ENCODE measurements around the gene ZFHX2. TPM values are rescaled to one million over a fixed set of nuclear protein-coding genes. Genes with fewer than 3 reads are reported as not detected.
"Not testable (repeated sequence)": the region's sequence is repeated elsewhere in the genome, so short reads cannot be mapped to it uniquely, and the experiment has no call there.

Gene ZFHX2
- 9.6 TPM for polyA plus RNA-seq (ENCODE audit: insufficient read length)
- long read RNA-seq, donor 1: 0 reads
- long read RNA-seq, donor 2, partial matches to known transcripts: 0 of 7 reads
- long read RNA-seq, donor 2, other reads (novel, unspliced or antisense): 7 of 7 reads
- long read RNA-seq, donor 3, partial matches to known transcripts: 5 of 19 reads
- long read RNA-seq, donor 3, other reads (novel, unspliced or antisense): 13 of 19 reads
- long read RNA-seq, donor 4: 0 reads
- long read RNA-seq, donor 5, partial matches to known transcripts: 12 of 30 reads
- long read RNA-seq, donor 5, other reads (novel, unspliced or antisense): 18 of 30 reads
- long read RNA-seq, donor 6: 0 reads
- long read RNA-seq, donor 7: 0 reads
- long read RNA-seq, donor 8, partial matches to known transcripts: 0 of 5 reads
- long read RNA-seq, donor 8, other reads (novel, unspliced or antisense): 5 of 5 reads

DNA sequence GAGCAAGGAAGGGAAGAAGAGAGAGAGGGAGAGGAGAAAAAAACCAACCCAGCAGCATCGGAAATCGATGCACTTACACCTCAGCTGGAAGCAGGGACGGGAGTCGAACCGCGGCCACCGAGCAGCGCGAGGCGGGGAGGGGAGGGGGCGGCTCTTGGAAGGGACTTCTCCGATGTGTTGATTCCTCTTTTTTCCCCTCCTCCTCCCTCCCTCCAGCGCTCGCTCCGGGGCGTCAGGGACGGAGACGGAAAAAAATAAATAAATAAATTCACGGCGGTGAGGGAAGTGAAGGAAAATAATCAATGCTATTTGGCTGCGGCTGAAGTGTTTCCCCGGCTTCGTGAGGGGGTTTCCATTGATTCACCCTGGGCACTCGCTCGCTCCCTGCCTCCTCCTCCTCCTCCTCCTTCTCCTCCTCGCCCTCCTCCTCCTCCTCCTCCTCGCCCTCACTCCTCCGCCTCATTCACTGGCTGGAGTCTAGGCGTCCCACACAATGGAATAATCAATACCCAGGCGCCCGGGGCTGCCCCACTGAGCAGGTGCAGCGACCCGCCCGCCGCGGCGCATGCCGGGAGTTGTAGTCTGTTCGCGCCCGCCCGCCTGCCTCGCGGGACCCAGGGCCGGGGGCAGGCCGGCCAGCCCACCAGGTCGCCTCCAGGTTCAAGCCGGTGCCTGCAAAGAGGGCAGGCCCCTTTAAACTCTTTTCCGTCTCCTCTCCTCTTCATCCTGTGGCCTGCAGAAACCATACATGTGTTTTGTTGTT lies at the start of gene ZFHX2:
TSS of gene ZFHX2 (minus strand) at position 500 of the 763 bp plus-strand sequence. CDS start 16,440 bp downstream, outside the sequence.
- DNase-seq: no peak

DNA sequence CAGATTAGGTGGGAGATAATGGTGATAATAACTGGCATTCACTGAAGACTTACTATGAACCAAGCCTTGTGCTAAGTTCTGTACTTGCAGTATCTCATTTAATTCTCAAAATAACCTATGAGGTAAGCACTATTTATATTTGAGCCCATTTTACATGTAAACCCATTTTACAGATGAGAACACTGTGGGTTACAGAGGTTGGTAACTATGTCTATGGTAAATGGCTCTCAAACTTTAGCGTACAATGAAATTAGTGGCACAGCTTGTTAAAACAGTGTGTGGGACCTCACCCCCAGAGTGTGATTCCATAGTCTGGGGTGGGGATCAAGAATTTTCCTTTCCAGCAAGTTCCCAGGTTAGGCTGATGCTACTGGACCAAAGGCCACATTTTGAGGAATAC lies 49.2 kb upstream of the ZFHX2 start:
- no peak for DNase-seq

DNA sequence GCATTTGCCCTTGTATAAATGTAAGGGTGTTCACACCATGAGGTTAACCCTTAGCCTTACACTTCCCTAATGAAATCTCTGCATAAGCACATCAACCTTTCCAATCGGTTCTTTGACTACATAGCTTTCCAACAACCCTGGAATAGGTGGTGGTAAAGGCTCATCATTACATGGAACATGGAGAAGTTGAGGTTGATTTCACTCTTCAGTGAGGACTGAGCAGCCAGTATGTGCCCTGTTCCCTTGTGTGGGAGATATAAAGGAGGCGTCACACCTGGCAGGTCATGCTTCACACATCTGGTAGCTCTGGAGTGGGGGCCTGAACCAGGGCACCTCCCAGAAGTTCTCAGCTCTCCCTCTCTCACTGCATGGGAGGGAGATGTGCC lies 48.8 kb upstream of the ZFHX2 start:
- no peak for DNase-seq

DNA sequence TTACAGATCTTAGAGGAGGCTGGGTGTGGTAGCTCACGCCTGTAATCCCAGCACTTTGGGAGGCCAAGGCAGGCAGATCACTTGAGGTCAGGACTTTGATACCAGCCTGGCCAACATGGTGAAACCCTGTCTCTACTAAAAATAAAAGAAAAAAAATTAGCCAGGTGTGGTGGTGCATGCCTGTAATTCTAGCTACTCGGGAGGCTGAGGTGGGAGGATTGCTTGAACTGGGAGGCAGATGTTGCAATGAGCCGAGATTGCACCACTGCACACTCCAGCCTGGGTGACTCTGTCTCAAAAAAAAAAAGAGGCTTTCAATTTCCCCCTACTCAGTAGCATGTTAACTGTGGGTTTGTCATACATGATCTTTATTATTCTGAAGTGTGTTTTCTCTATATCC lies 42.6 kb upstream of the ZFHX2 start:
- DNase-seq: not testable (repeated sequence)

DNA sequence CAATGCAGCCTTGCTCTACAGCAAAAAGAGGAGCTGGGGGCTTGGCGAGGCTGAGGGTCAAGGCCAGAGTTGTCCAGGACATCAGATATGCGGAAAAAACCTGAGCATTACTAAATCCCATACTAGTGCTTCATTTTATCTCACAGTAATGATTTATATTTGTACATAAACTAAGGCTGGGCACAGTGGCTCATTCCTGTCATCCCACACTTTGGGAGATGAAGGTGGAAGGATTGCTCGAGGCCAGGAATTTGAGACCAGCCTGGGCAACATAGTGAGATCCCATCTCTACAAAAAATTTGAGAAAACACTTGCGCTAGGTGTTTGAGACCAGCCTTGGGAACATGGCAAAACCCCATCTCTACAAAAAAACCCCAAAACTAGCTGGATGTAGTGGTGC lies 38.6 kb upstream of the ZFHX2 start:
- no peak for DNase-seq

DNA sequence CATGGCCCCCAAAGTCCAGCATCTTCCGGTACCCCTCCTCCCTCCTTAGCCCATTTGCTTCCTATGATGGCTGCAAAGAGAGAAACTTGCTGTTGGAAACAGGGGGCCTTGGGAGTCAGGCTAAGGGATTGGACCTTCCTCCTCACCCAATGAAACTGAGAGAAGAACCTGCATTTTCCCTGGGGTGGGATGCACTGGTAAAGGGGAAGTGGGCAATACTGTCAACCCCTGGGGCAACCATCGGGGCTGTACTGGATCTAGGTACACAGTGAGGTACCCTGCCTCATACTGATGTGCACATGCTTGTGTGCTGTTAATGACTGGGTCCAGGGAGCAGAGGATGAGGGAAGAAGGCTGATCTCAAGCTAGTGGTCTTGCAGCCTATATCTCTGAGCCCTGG lies 38.0 kb upstream of the ZFHX2 start:
- DNase-seq: no peak

DNA sequence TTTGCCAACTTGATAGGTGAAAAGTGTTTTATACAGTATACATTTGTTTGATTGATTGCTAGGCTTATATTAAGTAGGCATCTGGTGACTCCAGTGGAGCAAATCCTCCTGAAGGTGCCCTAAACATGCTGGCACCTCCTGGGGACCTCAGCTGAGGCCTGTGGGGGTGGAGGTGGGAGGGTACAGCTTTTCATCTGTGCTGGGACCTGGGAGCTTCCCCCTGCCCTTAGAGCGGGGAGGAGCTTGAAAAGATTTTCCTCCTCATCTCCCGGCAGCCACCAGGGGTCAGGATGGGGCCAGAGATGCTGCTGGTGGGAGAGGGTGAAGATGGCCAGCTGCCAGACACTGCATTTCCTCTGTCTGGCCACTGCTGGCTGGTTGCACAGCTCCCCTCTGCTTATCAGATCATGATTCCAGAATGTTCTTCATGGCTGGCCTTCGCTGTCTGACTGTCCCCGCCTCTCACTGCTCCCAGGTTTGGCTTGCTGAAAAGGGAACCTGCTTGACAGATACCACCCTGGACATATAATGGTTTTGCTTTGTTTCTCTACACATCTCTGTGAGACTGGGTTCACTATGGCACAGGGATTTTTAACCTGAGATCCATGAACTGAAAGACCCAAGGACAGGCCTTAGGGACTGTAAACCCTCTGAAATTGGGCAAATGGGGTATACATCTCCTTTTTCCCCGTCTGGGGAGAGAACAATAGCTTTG lies 37.5 kb upstream of the ZFHX2 start:
- DNase-seq: peak; percentile 91

DNA sequence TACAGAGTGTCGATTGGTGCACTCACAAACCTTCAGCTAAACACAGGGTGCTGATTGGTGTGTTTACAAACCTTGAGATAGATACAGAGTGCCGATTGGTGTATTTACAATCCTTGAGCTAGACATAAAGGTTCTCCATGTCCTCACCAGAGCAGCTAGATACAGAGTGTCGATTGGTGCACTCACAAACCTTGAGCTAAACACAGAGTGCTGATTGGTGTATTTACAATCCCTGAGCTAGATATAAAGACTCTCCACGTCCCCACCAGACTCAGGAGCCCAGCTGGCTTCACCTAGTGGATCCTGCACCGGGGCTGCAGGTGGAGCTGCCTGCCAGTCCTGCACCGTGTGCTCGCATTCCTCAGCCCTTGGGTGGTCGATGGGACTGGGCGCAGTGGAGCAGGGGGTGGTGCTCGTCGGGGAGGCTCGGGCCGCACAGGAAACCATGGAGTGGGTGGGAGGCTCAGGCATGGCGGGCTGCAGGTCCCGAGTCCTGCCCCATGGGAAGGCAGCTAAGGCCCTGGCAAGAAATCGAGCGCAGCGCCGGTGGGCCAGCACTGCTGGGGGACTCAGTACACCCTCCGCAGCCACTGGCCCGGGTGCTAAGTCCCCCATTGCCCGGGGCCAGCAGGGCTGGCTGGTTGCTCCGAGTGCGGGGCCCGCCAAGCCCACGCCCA lies 33.1 kb upstream of the ZFHX2 start:
- DNase-seq: not testable (repeated sequence)

DNA sequence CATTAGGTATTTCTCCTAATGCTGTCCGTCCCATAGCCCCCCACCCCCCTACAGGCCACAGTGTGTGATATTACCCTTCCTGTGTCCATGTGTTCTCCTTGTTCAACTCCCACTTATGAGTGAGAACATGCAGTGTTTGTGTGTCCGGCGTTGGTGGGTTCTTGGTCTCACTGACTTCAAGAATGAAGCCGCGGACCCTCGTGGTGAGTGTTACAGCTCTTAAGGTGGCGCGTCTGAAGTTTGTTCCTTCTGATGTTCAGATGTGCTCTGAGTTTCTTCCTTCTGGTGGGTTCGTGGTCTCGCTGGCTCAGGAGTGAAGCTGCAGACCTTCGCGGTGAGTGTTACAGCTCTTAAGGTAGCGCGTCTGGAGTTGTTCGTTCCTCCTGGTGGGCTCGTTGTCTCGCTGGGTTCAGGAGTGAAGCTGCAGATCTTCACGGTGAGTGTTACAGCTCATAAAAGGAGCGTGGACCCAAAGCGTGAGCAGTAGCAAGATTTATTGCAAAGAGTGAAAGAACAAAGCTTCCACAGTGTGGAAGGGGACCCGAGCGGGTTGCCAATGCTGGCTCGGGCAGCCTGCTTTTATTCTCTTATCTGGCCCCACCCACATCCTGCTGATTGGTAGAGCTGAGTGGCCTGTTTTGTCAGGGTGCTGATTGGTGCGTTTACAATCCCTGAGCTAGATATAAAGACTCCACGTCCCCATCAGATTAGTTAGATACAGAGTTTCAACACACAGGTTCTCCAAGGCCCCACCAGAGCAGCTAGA lies 32.4 kb upstream of the ZFHX2 start:
- DNase-seq: not testable (repeated sequence)

DNA sequence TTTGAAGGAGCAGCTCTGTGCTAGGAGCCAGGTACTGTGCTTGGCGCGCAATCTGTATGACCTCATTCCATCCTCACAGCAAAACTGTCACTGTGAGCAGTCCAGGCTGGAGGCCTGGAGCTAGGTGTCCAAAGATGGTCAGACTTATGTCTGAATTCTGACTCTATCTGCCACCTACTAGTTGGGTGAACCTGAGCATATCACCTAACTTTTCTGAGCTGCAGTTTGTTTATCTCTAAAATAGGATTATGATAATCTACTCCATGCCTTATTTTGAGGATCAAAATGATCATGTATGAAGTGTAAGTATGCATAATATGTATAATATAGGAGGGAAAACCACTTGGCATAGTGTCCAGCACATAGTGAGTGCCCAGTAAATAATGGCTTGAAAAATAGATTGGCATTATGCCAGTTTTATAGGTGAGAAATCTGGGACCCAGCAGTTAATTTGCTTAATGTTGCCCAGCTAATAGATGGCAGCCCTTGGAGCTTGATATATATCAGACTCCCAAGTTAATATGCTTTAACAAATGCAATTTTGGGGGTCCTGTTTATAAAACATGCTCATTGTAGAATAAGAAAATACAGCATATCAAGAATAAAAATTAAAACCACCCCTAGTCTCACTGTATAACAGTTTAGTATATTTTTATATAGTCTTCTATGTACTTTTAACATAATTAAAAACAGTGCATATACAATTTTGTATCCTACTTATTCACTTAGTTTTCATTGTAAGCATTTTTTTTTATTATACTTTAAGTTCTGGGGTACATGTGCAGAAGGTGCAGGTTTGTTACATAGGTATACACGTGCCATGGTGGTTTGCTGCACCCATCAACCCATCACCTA lies 31.6 kb upstream of the ZFHX2 start:
- DNase-seq: no peak

DNA sequence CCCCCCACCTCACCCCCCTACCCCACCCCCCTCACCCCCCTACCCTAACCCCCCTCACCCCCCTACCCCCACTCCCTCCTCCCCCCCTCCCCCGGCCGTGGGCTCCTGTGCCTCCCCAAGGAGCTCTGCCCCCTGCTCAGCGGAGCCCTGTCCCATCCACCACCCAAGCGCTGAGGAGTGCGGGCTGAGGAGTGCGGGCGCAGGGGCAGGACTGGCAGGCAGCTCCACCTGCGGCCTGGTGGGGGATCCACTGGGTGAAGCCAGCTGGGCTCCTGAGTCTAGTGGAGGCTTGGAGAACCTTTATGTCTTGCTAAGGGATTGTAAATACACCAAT lies 29.4 kb upstream of the ZFHX2 start:
- DNase-seq: no peak

DNA sequence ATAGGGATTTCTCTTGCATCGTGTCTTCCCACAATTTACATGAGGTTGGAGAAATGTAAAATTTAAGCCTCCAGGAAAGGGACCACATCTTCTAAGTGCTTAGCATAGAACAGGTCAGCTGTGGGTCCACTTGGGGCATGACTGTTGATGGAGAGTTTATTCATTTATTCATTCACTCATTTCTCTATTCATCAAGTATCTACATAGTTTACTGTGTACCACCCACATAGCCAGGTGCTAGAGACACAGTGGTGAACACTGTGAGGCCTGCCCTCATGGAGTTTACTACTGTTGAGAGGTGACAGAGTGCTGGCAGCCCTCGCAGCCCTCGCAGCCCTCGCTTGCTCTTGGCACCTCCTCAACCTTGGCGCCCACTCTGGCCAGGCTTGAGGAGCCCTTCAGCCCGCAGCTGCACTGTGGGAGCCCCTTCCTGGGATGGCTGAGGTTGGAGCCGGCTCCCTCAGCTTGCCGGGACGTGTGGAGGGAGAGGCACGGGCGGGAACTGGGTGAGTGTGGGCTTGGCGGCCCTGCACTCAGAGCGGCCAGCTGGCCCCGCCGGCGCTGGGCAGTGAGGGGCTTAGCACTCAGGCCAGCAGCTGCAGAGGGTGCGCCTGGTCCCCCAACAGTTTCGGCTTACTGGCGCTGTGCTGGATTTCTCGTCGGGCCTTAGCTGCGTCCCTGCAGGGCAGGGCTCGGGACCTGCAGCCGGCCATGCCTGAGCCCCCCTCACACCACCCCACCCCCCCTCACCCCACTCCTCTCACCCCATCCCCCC lies 28.8 kb upstream of the ZFHX2 start:
- no peak for DNase-seq

DNA sequence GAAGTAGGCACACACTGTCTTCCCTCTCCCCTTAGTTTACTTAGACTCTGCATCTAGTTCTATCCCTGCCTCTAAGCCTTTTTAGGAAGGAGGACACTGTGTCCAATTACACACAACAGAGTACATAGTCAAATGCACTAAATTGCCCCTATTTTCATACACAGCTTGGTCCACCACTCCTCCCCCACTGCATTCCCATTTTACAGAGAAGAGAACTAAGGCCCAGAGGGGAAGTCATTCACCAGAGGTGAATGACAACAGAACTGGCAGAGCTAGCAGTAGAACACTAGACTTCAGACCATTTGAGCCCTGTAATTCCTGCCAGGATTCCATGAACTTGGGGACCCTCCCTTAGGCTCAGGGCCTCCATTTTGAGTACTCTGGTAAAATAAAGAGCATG lies 28.2 kb upstream of the ZFHX2 start:
- no peak for DNase-seq

DNA sequence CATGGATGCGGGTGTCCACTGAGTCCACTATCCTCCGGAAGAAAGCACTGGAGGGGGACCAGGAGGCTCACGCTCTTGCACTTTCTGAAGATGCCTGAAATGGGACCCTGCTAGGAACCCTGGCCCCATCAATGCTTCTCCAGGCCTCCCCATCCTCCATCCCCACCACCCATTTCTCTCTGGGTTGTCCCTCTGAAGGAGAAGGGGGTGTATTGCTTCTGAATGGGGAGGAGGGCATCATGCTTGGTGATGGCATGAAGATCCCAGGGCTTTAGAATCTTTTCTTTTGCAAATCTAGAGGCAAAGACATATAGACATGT lies 27.7 kb upstream of the ZFHX2 start:
- no peak for DNase-seq

DNA sequence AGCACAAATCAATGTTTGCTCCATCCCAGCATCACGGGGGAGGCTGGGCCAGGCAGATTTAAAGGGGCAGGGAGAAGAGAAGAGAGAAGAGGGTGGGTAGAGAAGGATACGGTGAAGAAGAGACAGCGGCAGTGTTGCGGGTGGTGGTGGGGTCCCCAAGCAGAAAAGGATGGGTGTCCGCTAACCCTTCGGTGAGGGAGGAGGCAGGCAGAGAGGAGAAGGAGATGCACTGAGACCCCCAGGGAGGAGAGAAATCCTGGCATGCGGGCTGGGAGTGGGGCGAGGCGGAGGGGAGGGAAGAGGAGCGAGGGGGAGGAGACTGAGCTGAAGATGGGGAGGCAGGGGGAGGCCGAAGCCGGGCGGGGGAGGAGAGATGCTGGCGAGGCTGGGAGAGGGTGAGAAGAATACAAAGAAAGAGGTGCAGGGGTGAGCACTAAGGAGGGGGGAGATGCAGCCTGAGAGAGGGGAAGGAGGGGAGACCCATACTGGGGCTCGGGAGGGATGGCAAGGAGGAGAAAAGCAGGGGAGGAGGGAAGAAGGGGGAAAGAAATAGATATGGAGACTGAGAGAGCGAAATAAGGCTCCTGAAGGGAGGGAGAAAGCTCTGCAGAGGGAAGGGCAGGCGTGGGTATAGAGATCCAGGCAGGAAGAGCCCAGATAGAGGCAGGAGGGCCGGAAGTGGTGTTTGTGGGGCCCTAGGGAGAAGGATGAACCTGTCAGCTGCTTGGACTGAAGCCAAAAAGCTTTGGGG lies 27.2 kb upstream of the ZFHX2 start, which contains the start of gene JPH4:
TSS of gene JPH4 (minus strand) at position 231 of the 751 bp plus-strand sequence. CDS start 1,337 bp downstream, outside the sequence.
- DNase-seq: no peak

DNA sequence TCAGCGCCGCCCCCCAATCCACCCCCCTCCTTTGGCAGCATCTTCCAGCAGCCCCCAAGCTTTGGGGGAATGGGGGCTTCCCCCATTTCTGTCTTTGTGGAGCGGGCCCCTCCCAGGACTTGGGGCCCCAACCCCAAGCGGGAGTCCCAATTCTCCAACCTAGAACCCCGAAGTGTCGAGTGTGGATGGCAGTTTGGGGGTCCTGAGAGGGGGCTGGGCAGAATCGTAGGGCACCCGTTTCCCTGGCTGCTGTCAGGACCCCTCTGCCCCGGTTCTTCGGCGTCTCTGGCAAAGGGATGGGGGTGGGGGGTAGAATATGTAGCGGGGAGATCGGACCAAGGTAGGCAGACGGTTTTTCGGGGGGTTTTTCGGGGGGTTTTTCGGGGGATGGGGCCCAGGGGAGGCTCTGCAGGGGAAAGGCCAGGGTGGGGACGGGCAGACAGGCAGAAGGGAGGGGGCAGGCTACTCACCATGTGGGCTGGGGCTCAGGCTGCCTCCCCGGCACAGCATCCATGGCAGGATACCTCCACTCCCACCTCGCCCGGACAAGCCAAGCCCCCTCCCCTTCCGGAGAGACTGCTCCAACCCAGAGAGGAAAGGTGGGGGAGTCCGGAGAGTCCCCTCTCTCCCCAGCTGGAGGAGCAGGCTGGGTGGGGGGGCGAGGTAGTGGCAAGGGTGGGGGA lies 26.3 kb upstream of the ZFHX2 start:
- DNase-seq: no peak

DNA sequence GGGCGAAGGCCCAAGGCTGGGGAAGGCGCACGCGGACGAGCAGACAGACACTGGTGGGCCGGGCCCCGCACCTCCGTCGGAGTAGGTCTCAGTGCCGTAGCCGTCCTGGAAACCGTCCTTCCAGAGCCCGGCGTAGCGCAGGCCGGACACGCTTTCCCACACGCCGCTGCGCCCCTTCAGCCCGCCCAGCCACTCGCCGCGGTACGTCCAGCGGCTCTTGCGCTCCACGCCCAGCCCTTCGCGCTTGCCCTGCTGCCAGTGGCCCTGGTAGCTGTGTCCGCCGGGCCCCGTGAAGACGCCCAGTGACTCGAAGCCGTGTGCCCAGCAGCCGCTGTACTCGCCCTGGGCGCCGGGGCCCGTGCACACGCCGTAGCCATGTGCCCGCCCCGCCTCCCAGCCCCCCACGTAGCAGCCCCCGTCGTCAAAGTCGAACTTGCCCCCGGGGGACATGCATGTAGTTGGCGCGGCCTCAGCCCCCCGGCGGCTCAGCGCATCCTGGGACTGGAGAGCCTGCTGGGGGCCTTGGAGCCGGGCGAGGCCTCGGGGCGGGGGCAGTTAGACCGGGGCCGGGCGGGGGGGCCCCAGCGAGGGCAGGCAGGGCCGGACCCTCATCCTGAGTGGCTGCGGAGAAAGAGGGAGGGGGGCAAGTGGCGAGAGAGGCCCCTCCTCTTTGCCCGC lies 25.6 kb upstream of the ZFHX2 start:
- DNase-seq: no peak

Data from left kidney (tissue), 8 donors.